BE2C (cell line): ENCODE data around the gene PLGRKT.
"Not testable (repeated sequence)": the region's sequence is repeated elsewhere in the genome, so short reads cannot be mapped to it uniquely, and the experiment has no call there.

Source experiments
- DNase-seq: peaks from one replicate; pipeline ENCODE4 v3.0.0-alpha.2; 2020
- H3K27me3 ChIP-seq: fragments of 250-450 bp; sonication (Bioruptor Pico); 2 replicates; pipeline ENCODE4 v1.5.1; 2020; ENCODE audit warnings: mild to moderate bottlenecking
- H3K36me3 ChIP-seq: fragments of 250-450 bp; sonication (Bioruptor Pico); 2 replicates; pipeline ENCODE4 v1.5.1; 2020; ENCODE audit warnings: mild to moderate bottlenecking
- H3K4me1 ChIP-seq: fragments of 250-450 bp; sonication (Bioruptor Pico); 2 replicates; pipeline ENCODE4 v1.5.1; 2020
- H3K4me3 ChIP-seq: 2 replicates; pipeline ENCODE4 v1.5.1; 2011; ENCODE audit warnings: low read depth, low read length
- H3K9me3 ChIP-seq: fragments of 250-450 bp; sonication (Bioruptor Pico); 2 replicates; pipeline ENCODE4 v1.5.1; 2020
- TF ChIP-seq, protein P1 (sequence below): IDR thresholded peaks from 2 replicates; pipeline ENCODE4 v1.5.1; 2012; ENCODE audit warnings: mild to moderate bottlenecking, low read depth, low read length

Gene PLGRKT

DNA sequence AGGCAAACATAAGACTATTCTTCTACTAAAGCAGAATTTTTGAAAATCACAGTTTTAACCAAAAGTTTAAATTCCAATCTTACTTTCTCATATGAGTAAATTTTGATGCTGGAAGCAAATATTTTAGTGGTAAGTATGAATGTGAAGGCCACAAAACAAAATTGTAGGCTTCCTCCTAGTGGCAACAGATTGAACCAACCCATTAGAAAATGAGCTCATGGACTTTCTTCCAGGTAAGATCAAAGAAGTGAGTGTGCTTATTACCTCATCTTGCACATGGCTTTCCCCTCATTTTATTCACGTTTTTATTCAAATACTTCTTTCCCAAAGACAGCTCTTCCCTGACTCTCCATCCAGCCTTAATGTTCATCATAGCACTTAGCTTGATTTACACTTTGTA, 116.7 kb downstream of the PLGRKT start:
- no peak for DNase-seq
- TF ChIP-seq, protein P1, sequence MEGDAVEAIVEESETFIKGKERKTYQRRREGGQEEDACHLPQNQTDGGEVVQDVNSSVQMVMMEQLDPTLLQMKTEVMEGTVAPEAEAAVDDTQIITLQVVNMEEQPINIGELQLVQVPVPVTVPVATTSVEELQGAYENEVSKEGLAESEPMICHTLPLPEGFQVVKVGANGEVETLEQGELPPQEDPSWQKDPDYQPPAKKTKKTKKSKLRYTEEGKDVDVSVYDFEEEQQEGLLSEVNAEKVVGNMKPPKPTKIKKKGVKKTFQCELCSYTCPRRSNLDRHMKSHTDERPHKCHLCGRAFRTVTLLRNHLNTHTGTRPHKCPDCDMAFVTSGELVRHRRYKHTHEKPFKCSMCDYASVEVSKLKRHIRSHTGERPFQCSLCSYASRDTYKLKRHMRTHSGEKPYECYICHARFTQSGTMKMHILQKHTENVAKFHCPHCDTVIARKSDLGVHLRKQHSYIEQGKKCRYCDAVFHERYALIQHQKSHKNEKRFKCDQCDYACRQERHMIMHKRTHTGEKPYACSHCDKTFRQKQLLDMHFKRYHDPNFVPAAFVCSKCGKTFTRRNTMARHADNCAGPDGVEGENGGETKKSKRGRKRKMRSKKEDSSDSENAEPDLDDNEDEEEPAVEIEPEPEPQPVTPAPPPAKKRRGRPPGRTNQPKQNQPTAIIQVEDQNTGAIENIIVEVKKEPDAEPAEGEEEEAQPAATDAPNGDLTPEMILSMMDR, result no peak
- no peaks in the 10 kb centered on the region for H3K36me3 ChIP-seq

DNA sequence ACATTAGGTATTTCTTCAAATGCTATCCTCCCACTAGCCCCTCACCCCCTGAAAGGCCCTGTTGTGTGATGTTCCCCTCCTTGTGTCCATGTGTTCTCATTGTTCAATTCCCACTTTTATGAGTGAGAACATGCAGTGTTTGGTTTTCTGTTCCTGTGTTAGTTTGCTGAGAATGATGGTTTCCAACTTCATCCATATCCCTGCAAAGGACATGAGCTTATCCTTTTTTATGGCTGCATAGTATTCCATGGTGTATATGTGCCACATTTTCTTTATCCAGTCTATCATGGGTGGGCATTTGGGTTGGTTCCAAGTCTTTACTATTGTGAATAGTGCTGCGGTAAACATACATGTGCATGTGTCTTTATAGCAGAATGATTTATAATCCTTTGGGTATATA, 121.3 kb downstream of the PLGRKT start:
- not testable (repeated sequence) for H3K9me3 ChIP-seq, H3K36me3 ChIP-seq, H3K4me3 ChIP-seq, H3K27me3 ChIP-seq, H3K4me1 ChIP-seq, DNase-seq

More for the DNA sequence above, 116.7 kb downstream of the PLGRKT start:
- Histone ChIP-seq H3K9me3 (no peaks in the 10 kb centered on the region), H3K27me3 (no peaks in the 10 kb centered on the region), H3K4me1 (no peaks in the 10 kb centered on the region), H3K4me3 (no peak overlapping the region)

DNA sequence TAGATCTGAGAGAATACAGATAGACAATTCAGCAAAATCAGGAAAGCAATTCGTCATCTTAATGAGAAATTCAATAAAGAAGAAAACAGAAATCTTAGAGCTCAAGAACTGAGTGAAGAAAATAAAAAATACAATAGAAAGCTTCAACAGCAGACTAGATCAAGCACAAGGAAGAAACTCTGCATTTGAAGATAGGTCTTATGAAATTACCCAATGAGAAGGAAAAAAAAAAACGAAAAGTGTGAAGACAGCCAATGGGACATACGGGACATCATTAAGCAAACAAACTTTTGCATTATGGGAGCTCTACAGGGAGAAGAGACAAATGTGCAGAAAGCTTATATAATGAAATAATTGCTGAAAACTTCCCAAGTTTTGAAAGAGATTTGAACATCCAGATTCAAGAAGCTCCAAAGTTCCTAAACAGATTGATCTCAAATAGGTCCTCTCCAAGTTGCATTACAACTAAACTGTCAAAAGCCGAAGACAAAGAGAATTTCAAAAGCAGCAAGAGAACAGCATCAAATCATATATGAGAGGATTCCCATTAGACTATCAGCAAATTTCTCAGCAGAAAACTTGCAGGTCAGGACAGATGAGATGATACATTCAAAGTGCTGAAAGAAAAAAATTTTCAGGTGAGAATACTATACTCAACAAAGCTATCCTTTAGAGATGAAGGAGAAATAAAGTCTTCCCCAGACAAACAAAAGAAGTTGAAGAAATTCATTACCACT, 122.4 kb downstream of the PLGRKT start:
- Histone ChIP-seq H3K4me1 (no peaks in the 10 kb centered on the region), H3K9me3 (no peaks in the 10 kb centered on the region), H3K4me3 (no peak overlapping the region), H3K27me3 (no peaks in the 10 kb centered on the region), H3K36me3 (no peaks in the 10 kb centered on the region)
- no peak for DNase-seq
- TF ChIP-seq, protein P1, result no peak

GRCh38 chr9:5310851-5311250, 126.9 kb downstream of the PLGRKT start:
- Histone ChIP-seq H3K4me3 (no peak overlapping the region), H3K27me3 (no peaks in the 10 kb centered on the region), H3K36me3 (no peaks in the 10 kb centered on the region), H3K4me1 (no peaks in the 10 kb centered on the region), H3K9me3 (no peaks in the 10 kb centered on the region)
- DNase-seq, result no peak
- TF ChIP-seq, protein P1, result no peak
